K562 (cell line): ENCODE data around the gene ROR2. TPM values are rescaled to one million over a fixed set of nuclear protein-coding genes. Genes with fewer than 3 reads are reported as not detected.
A peak's percentile ranks its signal among the peaks of the same experiment; 100 is the strongest.

Experiments used
- ATAC-seq: fragments of 200-7000 bp; cut with Tn5 transposase; 3 replicates; pipeline ENCODE4 v1.9.1; 2020; ENCODE audit warnings: moderate library complexity
- BruUV-seq: library from RNA; stranded (reverse); fragments of 400-500 nt; replicated peaks from 2 replicates; lab custom pipeline; 2021; lab: Mats Ljungman, UMichigan
- CTCF ChIA-PET: fragments of 300-600 bp; formaldehyde crosslinking; extraction: SDS; loops from one replicate; lab custom pipeline; 2021; ENCODE audit warnings: low intra/inter-chr PET ratio; lab: Yijun Ruan, JAX
- POLR2A ChIA-PET: fragments of 300-600, 350-650 bp; sonication (Branson Sonifier 250); formaldehyde crosslinking; extraction: SDS; loops from one replicate; lab custom pipeline; 2021; ENCODE audit warnings: antibody characterized with exemption, inconsistent platforms; lab: Yijun Ruan, JAX
- DNase-seq, 4 experiments: peaks; one replicate each; pipeline versions ENCODE4 v3.0.0 to v3.0.0-alpha.2; 2011 to 2018; ENCODE audit warnings: low spot score in 3 of 4, mixed read lengths in 3 of 4; ENCODE audit errors: extremely low read depth in 1 of 4
- FAIRE-seq: peaks from 2 replicates; lab custom pipeline; 2011; peaks lifted over from hg19 to GRCh38; lab: Jason Lieb, UNC
- H2AFZ ChIP-seq: 2 replicates; pipeline ENCODE4 v1.6.0; 2011; ENCODE audit warnings: low read depth, low read length, control low read depth, inconsistent platforms
- H3K27ac ChIP-seq: fragments of 200-600 bp; 3 replicates; pipeline ENCODE4 v1.8.0; 2011; ENCODE audit warnings: low read depth, mild to moderate bottlenecking, control low read depth, inconsistent platforms, low read length, moderate library complexity, mixed read lengths; ENCODE audit errors: extremely low read depth
- H3K27me3 ChIP-seq, 2 experiments: fragments of 300-600 bp in 1 of 2; 2 replicates in 1 of 2; 3 replicates in 1 of 2; pipeline versions ENCODE4 v1.6.0 to v1.8.0; 2011; ENCODE audit warnings: inconsistent platforms in 2 of 2, low read length in 2 of 2, mild to moderate bottlenecking in 1 of 2, mixed read lengths in 1 of 2, moderate library complexity in 1 of 2; ENCODE audit not compliant: control insufficient read depth in 2 of 2, insufficient read depth in 2 of 2
- H3K36me3 ChIP-seq: fragments of 300-600 bp; 3 replicates; pipeline ENCODE4 v1.8.0; 2011; ENCODE audit warnings: mild to moderate bottlenecking, low read length, inconsistent platforms; ENCODE audit not compliant: control insufficient read depth, insufficient read depth
- H3K4me1 ChIP-seq, 2 experiments: fragments of 200-600 bp in 1 of 2; replicated peaks in 1 of 2; 2 replicates in 1 of 2; 3 replicates in 1 of 2; pipeline versions ENCODE4 v1.5.1 to v1.8.0; 2011; ENCODE audit warnings: inconsistent platforms in 2 of 2, low read length in 2 of 2, mild to moderate bottlenecking in 1 of 2, mixed read lengths in 1 of 2, moderate library complexity in 1 of 2; ENCODE audit not compliant: control insufficient read depth in 2 of 2, insufficient read depth in 2 of 2
- H3K4me2 ChIP-seq: 2 replicates; pipeline ENCODE4 v1.6.1; 2011; ENCODE audit warnings: low read length, control low read depth, inconsistent platforms, mixed read lengths; ENCODE audit not compliant: insufficient read depth
- H3K4me3 ChIP-seq: fragments of 200-600 bp; sonication (generic), shearing (Covaris generic); 2 replicates; pipeline ENCODE4 v1.5.1; 2016; ENCODE audit warnings: control low read depth, inconsistent platforms
- H3K79me2 ChIP-seq: fragments of 200-600 bp; 3 replicates; pipeline ENCODE4 v1.8.0; 2011; ENCODE audit warnings: low read length, inconsistent platforms; ENCODE audit not compliant: control insufficient read depth, insufficient read depth
- H3K9ac ChIP-seq, 2 experiments: 2 replicates each; pipeline versions ENCODE4 v1.6.0 to v1.6.1; 2011; ENCODE audit warnings: low read depth in 2 of 2, low read length in 2 of 2, control low read depth in 1 of 2, inconsistent platforms in 1 of 2, mild to moderate bottlenecking in 1 of 2, mixed read lengths in 1 of 2; ENCODE audit not compliant: insufficient read depth in 1 of 2
- H3K9me1 ChIP-seq: one replicate; pipeline ENCODE4 v1.6.0; 2011; ENCODE audit warnings: inconsistent platforms, mild to moderate bottlenecking, low read length, moderate library complexity; ENCODE audit not compliant: control insufficient read depth, insufficient read depth
- H3K9me3 ChIP-seq: replicated peaks from 2 replicates; pipeline ENCODE4 v1.5.1; 2011; ENCODE audit warnings: low read depth, low read length, inconsistent platforms; ENCODE audit not compliant: control insufficient read depth, insufficient read depth
- H4K20me1 ChIP-seq: replicated peaks from 2 replicates; pipeline ENCODE4 v1.6.1; 2011; ENCODE audit warnings: low read length, inconsistent platforms, mixed read lengths; ENCODE audit not compliant: control insufficient read depth, insufficient read depth
- GATAD2A ChIP-seq: fragments of 450-650 bp; IDR thresholded peaks from 2 replicates; pipeline ENCODE4 v1.6.1; 2017
- NFIX ChIP-seq: fragments of 250-450 bp; sonication (Bioruptor Pico); IDR thresholded peaks from 2 replicates; pipeline ENCODE4 v1.4.0; 2020; ENCODE audit warnings: low read depth, mild to moderate bottlenecking, moderate library complexity
- NR2C1 ChIP-seq, 2 experiments: fragments of 450-650 bp; IDR thresholded peaks; 2 replicates each; pipeline ENCODE4 v1.6.1; 2017; ENCODE audit warnings: mild to moderate bottlenecking in 2 of 2, antibody characterized with exemption in 1 of 2, inconsistent platforms in 1 of 2, missing compliant biosample characterization in 1 of 2, missing genetic modification characterization in 1 of 2
- NUFIP1 ChIP-seq: fragments of 450-650 bp; IDR thresholded peaks from 2 replicates; pipeline ENCODE4 v1.6.1; 2018; ENCODE audit not compliant: partially characterized antibody
- PCBP1 ChIP-seq: fragments of 200-400 bp; formaldehyde crosslinking; IDR thresholded peaks from 2 replicates; pipeline ENCODE4 v1.6.1; 2018; ENCODE audit warnings: mild to moderate bottlenecking, low read depth, low read length; ENCODE audit not compliant: poor library complexity, severe bottlenecking
- TCFL5 ChIP-seq: fragments of 250-450 bp; sonication (Bioruptor Pico); conservative IDR thresholded peaks from 2 replicates; pipeline ENCODE4 v1.6.1; 2021; ENCODE audit warnings: mild to moderate bottlenecking, moderate library complexity, matching md5 sums
- ZBTB7A ChIP-seq: IDR thresholded peaks from 2 replicates; pipeline ENCODE4 v1.6.1; 2011; ENCODE audit warnings: low read depth, mild to moderate bottlenecking, low read length, moderate library complexity, borderline replicate concordance; ENCODE audit not compliant: control insufficient read depth
- WGBS: fragments of 100-300 bp; shearing (Covaris generic); methylation state at CpG from one replicate; pipeline ENCODE4 v1.1.6; 2016; ENCODE audit warnings: low coverage, mixed read lengths; ENCODE audit not compliant: insufficient coverage; ENCODE audit errors: missing lambda C conversion rate; 5-methylcytosine and 5-hydroxymethylcytosine counted together
- in situ Hi-C: fragments of 300-500 bp; cut with MboI; formaldehyde crosslinking; loops from 4 replicates; pipeline ENCODE4 v1.15.0; 2018; ENCODE audit warnings: inconsistent platforms, mixed read lengths
- intact Hi-C: fragments of 100-400 bp; cut with micrococcal nuclease; formaldehyde crosslinking; loops from 2 replicates; pipeline ENCODE4 v1.14.2; 2022
- polyA plus RNA-seq, 8 experiments: library from polyadenylated mRNA; depleted of rRNA in 4 of 8; stranded (reverse) in 5 of 8; unstranded in 3 of 8; fragments of >200 nt; fragmentation: Nextera tagmentation in 2 of 8; fragmentation: Illumina TruSeq in 1 of 8; extraction: Ambion mirVana in 2 of 8; extraction: Trizol in 1 of 8; gene quantifications; 2 replicates each; pipeline versions ENCODE4 v1.2.1 to v1.2.3, GENCODE V29; 2011 to 2014; ENCODE audit warnings: inconsistent platforms in 1 of 8, missing spikeins in 1 of 8
- total RNA-seq, 7 experiments: library from RNA; depleted of rRNA in 6 of 7; stranded (reverse); fragments of >200 nt in 6 of 7; fragmentation: Illumina TruSeq in 2 of 7; extraction: Trizol in 2 of 7; gene quantifications; 2 replicates each; pipeline versions ENCODE4 v1.2.1 to v1.2.3, GENCODE V29; 2011 to 2021; ENCODE audit warnings: low replicate concordance in 1 of 7
- TF ChIP-seq, protein P1 (sequence below): fragments of 450-650 bp; conservative IDR thresholded peaks from 2 replicates; pipeline ENCODE4 v1.6.1; 2016; ENCODE audit warnings: missing genetic modification characterization, low read depth, mild to moderate bottlenecking, missing compliant biosample characterization, moderate library complexity

The ROR2 gene
- total and polyA plus RNA-seq, 9 of the 15 experiments (the other 6 are each of a cell fraction or from before 2014, with no cell fraction given), result 5.6 to 33.8 (median 15.3) TPM

- H3K4me2 ChIP-seq, result no peak overlapping the region
- 87% methylated on average over 6 of the region's 6 CpGs for WGBS
- H3K9me3 ChIP-seq, result no peaks in the 10 kb centered on the region; the same call in none of the 2 replicates
- no peak for FAIRE-seq
- no peak for ATAC-seq
- H3K27me3 ChIP-seq, result no peaks in the 10 kb centered on the region
- no peak overlapping the region for H2AFZ ChIP-seq
- H3K27ac ChIP-seq, result no peak overlapping the region
- CTCF ChIA-PET, result no interaction called here
- POLR2A ChIA-PET, result interaction anchor here (0.6 to 1.3 kb wide), 2 partner anchors 10 to 193 kb away, joined by 3 read pairs; no protein-coding TSS in a partner anchor
- no peaks in the 10 kb centered on the region for H3K9me1 ChIP-seq
- H3K4me1 ChIP-seq, result peaks cover 27 to 30% of the 10 kb centered on the region in 2 experiments
- no peak overlapping the region for H3K4me3 ChIP-seq
- no TSS peak for BruUV-seq
- DNase-seq, result no peak
- TF ChIP-seq ZBTB7A (no peak), NUFIP1 (no peak), NFIX (CRISPR knock-in tag) (no peak), TCFL5 (CRISPR knock-in tag) (no peak), PCBP1 (no peak), NR2C1 (IDR thresholded peaks at IDR 0.05) (no peak), NR2C1 (tag; IDR thresholded peaks at IDR 0.05) (no peak), GATAD2A (no peak)
- TF ChIP-seq, protein P1, sequence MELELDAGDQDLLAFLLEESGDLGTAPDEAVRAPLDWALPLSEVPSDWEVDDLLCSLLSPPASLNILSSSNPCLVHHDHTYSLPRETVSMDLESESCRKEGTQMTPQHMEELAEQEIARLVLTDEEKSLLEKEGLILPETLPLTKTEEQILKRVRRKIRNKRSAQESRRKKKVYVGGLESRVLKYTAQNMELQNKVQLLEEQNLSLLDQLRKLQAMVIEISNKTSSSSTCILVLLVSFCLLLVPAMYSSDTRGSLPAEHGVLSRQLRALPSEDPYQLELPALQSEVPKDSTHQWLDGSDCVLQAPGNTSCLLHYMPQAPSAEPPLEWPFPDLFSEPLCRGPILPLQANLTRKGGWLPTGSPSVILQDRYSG (tag), result no peak
- H4K20me1 ChIP-seq, result peaks cover 5% of the 10 kb centered on the region; the same call in 1 of the 2 replicates
- peaks cover 12% of the 10 kb centered on the region; the same call in 2 of the 3 replicates for H3K36me3 ChIP-seq
- intact Hi-C loops, result no loop called here
- in situ Hi-C loops, result no loop called here
- H3K79me2 ChIP-seq, result peaks cover 50% of the 10 kb centered on the region
- H3K9ac ChIP-seq, result peak overlapping the region in 1 of 2 experiments; percentile 31; a peak in 1 of 4 replicates
Observed at GRCh38 chr9:91783411-91783810, 166.6 kb downstream of the ROR2 start.
